Peyer's patch (tissue), 4 donors: ENCODE data around the gene AOPEP. TPM values are rescaled to one million over a fixed set of nuclear protein-coding genes. Genes with fewer than 3 reads are reported as not detected.

Experiments
- DNase-seq, 3 donors: peaks; one replicate each; pipeline ENCODE4 v3.0.0-alpha.2; 2017 to 2019
- H3K27ac ChIP-seq, 4 donors: fragments of 200-600 bp; sonication (generic); one replicate each; pipeline ENCODE4 v1.5.1; 2016 to 2019
- H3K27me3 ChIP-seq, 2 donors: fragments of 200-600 bp; sonication (generic); one replicate each; pipeline ENCODE4 v1.5.1; 2019
- H3K36me3 ChIP-seq, 3 donors: fragments of 200-600 bp; sonication (generic); one replicate each; pipeline ENCODE4 v1.5.1; 2016 to 2019
- H3K4me1 ChIP-seq, 4 donors: fragments of 200-600 bp; sonication (generic); one replicate each; pipeline ENCODE4 v1.5.1; 2016 to 2019
- H3K4me3 ChIP-seq, 4 donors: fragments of 200-600 bp; sonication (generic); 1 replicate in 3 of 4; 2 replicates in 1 of 4; pipeline ENCODE4 v1.5.1; 2016 to 2019; ENCODE audit warnings: mild to moderate bottlenecking in 1 of 4
- H3K9me3 ChIP-seq, 4 donors: fragments of 200-600 bp; sonication (generic); one replicate each; pipeline ENCODE4 v1.5.1; 2016 to 2019; ENCODE audit warnings: mild to moderate bottlenecking in 1 of 4
- POLR2A ChIP-seq, 2 donors: fragments of 450-650 bp; IDR thresholded peaks; one replicate each; pipeline ENCODE4 v1.5.1; 2017; ENCODE audit warnings: antibody characterized with exemption in 2 of 2, mild to moderate bottlenecking in 2 of 2, moderate library complexity in 2 of 2
- small RNA-seq, 2 donors: library from RNA; depleted of rRNA; stranded (forward); fragments of <200 nt; gene quantifications; one replicate each; pipeline ENCODE3, GENCODE V24; 2016
- total RNA-seq, 4 donors: library from RNA; depleted of rRNA; stranded (reverse); fragments of >200 nt; gene quantifications; one replicate each; pipeline ENCODE4 v1.1.0, GENCODE V29; 2016
- TF ChIP-seq, protein P1 (sequence below), 6 experiments: fragments of 450-650 bp in 4 of 6; fragments of 200-600 bp in 2 of 6; sonication (generic) in 1 of 6; IDR thresholded peaks; one replicate each; pipeline ENCODE4 v1.5.1; 2017 to 2019; ENCODE audit warnings: antibody characterized with exemption in 6 of 6, mild to moderate bottlenecking in 3 of 6, moderate library complexity in 1 of 6

The AOPEP gene
- total RNA-seq, 4 donors from 2014 or later = 83.5 to 272 (median 117) TPM

DNA sequence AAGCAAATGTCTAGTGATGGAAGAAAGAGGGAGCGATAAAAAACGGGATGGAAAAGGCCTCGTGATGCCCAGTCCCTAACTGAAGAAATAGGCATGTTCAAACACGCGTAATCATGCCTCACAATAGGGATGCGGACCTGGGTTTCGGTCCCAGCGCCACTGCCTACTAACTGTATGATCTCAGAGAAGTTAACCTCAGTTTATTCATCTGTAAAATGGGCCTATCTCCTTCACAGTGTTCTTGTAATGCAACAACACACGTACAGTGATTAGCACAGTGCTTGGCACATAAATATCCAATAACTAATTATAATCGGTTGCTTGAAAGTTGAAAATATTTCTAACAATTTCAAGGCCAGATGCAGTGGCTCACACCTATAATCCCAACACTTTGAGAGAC, 409.3 kb downstream of the AOPEP start:
- H3K4me1 ChIP-seq = peaks cover 0 to 8% (median 0%) of the 10 kb centered on the region in 4 donors
- no peaks in the 10 kb centered on the region for H3K27me3 ChIP-seq
- H3K9me3 ChIP-seq = no peaks in the 10 kb centered on the region
- no peak overlapping the region for H3K27ac ChIP-seq
- H3K4me3 ChIP-seq = no peak overlapping the region
- H3K36me3 ChIP-seq = no peaks in the 10 kb centered on the region
- DNase-seq = no peak
- TF ChIP-seq POLR2A (IDR thresholded peaks at IDR 0.05) = no peak
- TF ChIP-seq, protein P1, sequence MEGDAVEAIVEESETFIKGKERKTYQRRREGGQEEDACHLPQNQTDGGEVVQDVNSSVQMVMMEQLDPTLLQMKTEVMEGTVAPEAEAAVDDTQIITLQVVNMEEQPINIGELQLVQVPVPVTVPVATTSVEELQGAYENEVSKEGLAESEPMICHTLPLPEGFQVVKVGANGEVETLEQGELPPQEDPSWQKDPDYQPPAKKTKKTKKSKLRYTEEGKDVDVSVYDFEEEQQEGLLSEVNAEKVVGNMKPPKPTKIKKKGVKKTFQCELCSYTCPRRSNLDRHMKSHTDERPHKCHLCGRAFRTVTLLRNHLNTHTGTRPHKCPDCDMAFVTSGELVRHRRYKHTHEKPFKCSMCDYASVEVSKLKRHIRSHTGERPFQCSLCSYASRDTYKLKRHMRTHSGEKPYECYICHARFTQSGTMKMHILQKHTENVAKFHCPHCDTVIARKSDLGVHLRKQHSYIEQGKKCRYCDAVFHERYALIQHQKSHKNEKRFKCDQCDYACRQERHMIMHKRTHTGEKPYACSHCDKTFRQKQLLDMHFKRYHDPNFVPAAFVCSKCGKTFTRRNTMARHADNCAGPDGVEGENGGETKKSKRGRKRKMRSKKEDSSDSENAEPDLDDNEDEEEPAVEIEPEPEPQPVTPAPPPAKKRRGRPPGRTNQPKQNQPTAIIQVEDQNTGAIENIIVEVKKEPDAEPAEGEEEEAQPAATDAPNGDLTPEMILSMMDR (IDR thresholded peaks at IDR 0.05) = no peak

Small RNA genes within 50 kb of the gene (small RNA-seq; reads per million reads assigned to genes)
- 0 to 0.13 reads per million in 2 donors for gene MIR2278
- gene MIR23B = 228 to 416 reads per million in 2 donors
- gene MIR27B = 732 to 3,216 reads per million in 2 donors
- gene MIR3074 = 0 reads per million in 2 donors
- 0 reads per million in 2 donors for gene MIR6081

Other genes with a start within 250 kb of the AOPEP start
- gene PCAT7, start 171.6 kb upstream of the AOPEP start, total RNA-seq = 1 to 10 TPM in 3 of 4 donors, not detected in 1; 1.1 to 1.8 (median 1.3) TPM
- gene FBP2, start 132.9 kb upstream of the AOPEP start, total RNA-seq = not detected
- 100 to 1,000 TPM in 3 of 4 donors, 10 to 100 TPM in 1; 56.1 to 454 (median 413) TPM for gene FBP1, start 87.2 kb upstream of the AOPEP start, total RNA-seq